Activated gamma-delta T cell treated with anti-CD3 and anti-CD28 coated beads, Interleukin-2, amount 50 U/mL, for 16 hours (primary cell): ENCODE measurements around the gene GPR89A.
"Not testable (repeated sequence)": the region's sequence is repeated elsewhere in the genome, so short reads cannot be mapped to it uniquely, and the experiment has no call there.

Source experiments
- DNase-seq: peaks from one replicate; pipeline ENCODE4 v3.0.0-alpha.2; 2020; ENCODE audit warnings: low read depth

Gene GPR89A

DNA sequence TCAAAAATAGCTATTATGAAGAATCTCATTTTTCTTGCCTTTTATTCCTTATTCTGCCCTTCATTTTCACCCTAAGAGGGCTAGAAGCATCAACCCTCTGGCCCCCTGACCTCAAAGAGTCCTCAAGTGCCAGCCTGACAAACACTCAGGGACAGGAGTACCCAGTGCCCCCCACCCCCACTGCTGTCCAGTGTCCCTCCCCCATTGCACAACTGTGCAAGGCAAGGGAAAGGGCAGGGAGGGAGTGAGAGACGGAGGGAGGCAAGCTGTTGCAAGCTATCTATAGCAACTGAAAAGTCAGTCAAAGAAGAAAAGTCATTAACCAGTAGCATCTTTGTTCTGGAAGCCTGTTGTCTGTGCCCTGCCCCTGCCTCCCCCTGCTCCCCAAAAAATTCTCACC, 78.3 kb downstream of the GPR89A start:
- DNase-seq: not testable (repeated sequence)

DNA sequence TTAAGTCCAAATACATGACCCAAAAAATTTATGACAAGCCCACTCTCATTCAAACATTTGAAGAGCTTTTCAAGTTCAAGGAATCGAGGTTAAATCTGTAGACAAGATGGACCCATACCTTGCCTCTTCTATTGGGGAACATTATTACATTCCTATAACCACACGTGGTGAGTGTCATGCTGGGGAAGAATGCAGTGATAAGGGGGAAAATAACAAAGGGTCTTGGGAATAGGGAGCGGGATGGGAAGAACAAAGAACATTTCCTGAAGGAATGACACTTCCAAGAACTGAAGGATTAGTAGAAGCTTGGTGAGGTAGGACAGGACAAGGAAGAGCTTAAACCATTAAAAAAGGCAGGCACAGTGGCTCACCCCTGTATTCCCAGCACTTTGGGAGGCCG, 80.5 kb downstream of the GPR89A start:
- no peak for DNase-seq

DNA sequence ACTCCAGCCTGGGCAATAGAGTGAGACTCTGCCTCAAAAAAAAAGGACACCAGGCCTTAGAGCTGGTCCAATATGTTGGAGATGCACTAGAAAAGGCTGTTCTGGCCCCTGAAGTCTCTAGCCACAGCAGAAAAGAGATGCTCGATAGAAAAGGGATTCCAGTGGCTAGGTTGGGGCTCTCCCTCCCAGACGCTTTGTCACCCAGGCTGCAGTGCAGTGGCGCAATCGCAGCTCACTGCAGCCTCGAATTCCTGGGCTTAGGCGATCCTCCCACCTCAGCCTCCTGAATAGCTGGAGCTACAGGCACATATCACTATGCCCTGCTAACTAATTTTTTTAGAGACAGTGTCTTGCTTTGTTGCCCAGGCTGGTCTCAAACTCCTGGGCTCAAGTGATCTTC, 81.1 kb downstream of the GPR89A start:
- DNase-seq: no peak

DNA sequence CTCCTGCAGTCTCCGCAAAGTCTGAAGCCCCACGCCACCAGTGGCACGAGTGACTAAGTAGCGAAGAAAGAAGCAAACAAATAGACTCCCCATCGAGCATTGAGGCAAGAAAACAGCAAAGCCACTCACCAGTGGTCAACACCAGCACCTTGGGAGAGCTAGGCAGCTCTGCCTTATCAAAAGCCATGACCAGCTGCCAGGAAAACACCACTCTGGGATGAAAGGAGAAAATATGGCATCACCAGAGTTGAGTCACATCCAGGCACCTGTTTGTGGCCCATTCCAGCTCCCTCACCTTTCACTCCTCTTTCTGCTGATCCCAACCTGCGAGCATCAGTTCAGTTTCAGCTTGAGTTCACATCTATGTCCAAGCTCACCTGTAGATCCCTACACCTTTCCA, 82.1 kb downstream of the GPR89A start:
- DNase-seq: no peak

DNA sequence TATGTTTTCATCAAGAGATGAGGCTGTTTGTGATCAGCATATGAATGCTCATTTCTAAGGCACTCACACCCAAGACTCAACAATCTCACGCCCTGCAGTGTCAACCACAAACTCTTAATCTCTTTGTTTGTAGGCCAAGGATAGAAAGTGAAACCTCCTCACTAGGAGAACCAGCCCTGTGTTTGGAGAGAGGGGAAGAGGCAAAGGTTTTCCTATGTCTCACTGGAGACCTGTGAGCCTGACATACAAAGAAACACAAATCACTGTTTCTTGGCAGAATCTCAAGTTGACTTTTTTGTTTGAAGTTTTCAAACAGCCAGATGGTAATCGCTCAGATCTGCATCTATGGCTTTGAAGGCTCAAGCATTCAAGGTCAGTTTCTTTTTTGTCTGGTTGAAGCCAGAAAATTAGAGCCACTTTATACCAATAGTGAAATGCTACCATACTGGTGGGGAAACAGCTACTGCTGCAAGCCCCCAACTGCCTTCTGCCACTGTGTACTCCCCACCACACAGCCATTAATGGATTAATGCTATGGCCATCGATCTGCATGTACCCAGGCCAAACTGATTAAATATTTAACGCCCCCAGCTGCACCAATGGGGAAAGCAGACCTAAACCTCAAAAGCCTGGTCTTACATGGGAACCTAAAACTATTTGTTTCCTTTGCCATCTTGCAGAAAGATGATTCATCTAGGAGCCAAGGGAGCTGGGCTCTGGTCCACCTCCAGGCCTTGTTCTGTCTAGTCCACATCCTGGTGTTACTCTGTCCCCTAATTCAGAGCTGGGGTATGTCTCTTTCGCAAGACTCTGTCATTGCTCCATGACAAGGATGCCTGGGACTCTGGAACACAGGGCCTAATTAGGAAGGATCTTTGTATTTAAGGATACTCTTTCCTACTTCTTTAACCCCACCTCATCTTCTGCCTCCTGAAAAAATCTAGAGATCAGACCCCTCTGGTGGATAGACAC, 83.1 kb downstream of the GPR89A start:
- DNase-seq: no peak

DNA sequence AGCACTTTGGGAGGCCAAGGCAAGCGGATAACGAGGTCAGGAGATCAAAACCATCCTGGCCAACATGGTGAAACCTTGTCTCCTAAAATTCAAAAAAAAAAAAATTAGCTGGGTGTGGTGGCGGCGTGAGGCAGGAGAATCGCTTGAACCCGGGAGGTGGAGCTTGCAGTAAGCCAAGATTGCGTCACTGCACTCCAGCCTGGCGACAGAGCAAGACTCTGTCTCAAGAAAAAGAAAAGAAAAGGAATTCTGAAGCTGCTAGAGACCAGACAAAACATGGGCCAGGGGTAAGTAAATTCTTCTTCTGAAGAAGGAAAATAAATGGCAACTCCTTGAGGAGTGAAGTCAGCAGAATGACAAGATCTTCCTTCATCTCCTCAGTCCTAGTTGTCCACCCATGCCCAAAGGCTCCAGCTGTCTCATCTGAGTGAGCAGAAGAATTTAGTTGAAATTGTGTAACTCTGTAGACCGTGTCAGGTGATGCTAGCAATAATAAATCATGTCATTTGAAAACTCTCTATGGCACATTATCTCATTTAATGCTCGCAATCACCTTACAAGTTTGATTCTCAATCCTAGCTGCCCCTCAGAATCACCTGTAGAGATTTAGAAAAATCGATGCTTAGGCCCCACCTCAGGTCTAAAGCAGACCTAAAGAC, 85.1 kb downstream of the GPR89A start:
- DNase-seq: no peak

DNA sequence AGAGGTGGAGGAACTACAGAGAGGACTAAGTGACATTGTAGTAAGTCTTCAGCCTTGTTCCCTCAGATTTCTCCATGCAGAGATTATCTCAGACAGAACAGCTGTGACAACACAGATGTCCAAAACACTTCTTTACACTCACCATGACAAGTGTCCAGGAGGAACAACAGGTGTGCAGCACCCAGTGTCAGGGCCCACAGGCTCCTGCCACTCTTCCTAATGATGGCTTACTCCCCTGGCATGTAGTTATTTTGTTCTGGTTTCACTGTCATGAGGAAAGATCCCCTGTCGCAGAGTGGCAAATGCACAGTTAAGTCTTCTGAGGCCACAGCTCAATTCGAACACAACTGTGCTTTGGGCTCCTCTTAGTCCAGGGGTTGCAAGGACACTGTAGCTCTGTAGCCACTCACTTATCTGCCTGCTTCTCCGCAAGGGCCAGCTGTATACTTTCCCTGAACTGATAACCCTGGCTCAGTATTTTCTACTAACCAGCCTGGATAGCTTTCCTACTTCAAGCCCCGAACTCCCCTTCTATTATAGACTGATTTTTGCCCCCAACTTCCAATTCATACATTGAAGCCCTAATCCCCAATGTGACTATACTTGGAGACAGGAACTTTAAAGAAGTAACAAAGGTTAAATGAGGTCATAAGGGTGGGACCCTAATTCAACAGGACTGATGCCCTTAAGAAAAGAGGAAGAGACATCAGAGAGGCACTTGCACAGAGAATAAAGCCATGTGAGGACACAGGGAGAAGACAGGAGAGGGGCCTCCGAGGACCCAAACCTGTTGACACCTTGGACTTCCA, 88.2 kb downstream of the GPR89A start:
- DNase-seq: no peak

DNA sequence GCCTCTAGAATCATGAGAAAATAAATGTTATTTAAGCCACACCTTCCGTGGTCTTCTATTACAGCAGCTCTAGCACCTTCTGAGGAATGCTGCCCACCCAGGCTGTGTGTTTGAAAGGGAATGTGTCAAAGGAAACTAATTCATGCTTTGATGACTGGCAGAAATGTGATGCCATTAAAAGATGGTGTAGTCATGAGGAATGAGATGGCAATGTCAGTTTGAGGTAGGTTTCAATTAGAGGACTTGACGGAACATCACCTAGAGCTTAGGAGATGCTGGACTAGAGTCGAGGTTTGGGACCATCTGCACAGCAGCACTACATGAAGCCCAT, 88.8 kb downstream of the GPR89A start:
- DNase-seq: no peak

DNA sequence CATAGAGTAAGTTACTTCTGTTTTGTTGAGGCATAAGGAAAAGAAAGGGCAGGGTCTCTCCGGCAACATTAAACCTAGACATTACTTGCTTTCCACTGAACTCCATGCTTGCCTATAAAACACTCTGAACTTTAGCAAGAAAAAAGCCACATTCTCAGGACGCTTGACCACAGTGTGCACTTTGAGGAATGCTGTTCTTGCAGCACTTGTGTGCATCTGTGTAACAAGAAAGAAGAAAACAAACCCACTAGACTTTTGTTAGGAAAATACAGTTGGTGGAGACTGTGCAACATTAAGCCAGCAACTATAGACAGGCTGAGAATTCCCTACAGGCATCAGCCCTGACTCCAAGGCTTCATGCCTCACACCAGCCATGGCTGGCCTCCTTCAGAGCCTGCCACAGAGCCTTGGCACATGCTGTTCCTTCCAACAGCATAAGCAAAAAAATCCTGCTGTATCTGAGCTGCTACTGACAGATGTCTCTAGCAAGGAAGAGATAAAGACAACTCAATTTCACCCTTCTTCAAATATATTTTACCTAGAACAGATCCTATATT, 93.6 kb downstream of the GPR89A start:
- no peak for DNase-seq

DNA sequence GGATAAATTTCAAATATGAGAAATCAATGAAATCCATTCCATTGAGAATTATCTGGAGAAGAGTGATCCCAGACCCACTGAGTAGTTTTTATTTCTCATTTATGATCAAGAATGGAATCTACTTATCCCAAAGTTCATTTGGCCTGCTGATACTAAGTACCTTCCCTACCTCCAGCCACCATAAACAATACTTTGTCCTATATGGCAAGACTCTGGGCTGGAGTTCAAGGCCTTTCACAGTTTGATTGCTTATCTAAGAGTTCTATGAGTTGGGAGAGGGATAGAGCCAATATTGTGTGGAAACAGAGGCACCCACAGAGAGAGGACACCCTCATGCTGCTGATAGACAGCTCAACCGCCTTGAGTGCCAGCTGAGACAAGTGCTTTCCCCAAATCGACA, 94.3 kb downstream of the GPR89A start:
- DNase-seq: no peak

DNA sequence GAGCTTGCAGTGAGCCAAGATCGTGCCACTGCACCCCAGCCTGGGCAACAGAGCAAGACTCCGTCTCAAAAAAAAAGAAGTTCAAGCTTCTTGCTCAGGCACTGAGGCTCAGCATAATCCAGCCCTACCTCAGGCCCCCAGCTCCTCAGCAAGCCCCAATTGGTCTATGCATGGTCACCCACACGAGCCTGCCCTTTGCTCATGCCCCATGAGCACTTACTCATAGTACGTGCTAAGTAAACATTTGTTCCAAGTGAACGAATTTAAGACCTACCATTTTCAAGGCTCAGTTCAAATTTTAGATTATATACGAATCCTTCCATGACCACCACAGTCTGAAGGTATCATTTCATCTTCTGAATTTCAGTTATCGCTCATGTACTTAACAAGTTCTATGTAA, 95.0 kb downstream of the GPR89A start:
- no peak for DNase-seq

DNA sequence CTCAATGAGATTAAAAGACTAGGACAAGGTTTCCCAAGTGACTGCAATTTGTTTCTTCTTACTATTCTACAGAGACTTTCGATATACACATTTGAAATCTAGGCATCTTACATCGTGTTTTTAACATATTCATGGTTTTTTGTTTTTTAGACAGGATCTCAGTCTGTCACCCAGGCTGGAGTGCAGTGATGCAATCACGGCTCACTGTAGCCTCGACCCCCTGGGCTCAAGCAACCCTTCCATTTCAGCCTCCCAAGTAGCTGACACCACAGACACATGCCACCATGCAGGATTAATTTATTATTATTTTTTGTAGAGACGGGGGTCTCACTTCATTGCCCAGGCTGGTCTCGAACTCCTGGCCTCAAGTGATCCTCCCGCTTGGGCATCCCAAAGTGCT, 97.8 kb downstream of the GPR89A start:
- DNase-seq: no peak

DNA sequence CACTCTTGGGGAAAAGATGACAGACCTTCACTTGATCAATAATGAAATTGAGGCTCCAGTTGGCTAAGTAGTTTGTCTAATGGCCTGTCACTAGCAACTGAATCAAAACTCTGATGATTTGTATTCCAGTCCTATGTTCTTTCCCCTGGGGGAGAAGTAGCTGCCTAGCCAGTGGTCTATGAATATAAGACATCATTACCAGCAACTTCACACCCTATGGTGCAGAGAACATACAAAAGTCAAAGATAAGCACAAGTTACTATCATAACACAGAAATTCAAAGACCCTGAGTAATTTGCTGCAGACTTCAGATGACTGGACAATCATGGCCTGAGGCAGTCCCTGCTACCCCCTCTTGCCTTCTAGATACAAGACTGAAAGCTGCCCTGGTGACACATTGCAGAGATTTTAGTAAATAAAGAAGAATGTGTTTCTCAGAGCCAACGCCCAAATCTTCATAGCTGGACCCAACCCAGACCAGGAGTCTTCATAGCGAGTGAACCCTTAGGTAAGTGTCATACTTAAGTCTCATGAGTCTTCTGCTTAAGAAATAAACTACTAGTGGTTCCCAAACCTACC, 98.4 kb downstream of the GPR89A start:
- DNase-seq: no peak

DNA sequence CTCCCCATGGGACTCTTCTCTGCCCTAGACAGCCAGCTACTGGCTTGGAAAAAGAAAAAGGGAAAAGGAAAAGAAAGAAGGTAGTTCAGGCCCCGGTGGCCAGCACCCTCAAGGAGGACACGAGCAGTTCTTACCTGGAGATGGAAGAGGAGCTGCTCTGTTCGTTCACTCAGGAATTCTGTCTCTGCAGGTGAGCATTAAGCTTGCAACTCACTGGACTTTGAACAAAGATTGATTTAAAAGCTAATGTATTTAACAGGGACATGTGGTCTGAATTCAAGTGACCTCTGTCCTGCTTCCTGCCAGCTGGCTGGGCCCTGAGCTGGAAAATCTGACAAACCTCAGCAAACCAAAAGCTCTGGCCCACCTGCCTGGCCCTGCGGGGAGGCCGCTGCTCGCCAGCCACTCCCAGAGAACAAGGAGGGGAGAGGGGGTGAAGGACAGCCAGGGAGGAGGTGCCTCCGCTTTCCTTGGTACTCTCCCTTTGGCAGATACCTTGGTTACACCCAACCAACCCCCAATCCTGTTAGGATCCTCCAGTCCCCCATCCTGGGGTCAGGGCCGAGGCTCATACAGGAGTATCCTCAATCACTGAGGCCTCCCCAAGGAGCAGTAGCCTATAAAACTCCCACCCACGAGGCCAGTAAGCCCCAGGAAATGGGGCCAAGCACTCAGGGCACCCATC, 99.5 kb downstream of the GPR89A start, which contains the start of gene PDZK1:
PDZK1 (minus strand) TSS at position 186 of the 685 bp plus-strand sequence. CDS start 19,347 bp downstream, outside the sequence.
- no peak for DNase-seq

DNA sequence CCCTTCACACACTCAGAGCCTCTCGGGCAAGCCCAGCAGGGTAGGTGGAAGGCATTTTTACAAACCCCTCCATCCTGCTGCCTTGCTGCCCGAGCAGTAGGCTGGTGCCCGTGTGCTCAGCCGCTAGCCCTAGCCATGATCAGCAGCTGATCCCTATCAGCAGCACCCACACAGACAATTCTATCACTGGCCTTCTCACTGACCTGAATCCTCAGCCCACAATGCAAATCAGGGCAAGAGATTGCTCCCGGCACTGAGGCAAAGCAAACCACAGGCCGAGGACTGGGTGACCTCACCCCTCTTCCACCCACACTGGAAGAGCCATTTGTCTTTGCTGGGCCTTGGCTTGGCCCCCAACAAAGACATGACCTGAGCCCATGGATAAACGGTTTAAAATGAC, 100.3 kb downstream of the GPR89A start:
- DNase-seq: no peak

DNA sequence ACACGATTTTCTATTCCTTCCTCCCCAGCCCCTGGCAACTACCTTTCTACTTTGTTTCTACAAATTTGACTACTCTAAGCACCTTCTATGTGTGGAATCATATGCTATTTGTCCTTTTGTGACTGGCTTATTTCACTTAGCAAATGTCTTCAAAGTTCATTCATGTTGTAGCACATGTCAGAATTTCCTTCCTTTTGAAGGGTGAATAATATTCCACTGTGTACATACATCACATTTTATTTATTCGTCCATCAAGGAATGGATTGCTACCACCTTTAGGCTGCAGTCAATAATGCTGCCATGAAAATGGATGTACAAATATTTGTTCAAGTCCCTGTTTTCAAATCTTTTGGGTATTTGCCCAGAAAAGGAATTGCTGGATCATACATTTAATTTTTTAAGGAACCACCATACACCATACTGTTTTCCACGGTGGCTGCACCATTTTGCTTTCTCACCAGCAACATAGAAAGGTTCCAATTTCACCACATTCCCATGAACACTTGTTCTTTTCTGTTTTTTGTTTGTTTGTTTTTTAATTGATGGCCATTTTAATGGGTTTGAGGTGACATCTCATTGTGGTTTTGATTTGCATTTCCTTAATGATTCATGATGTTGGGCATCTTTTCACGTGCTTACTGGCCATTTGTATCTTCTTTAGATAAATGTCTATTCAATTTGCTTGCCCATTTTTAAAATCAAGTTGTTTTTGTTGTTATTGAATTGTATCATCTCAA, 102.7 kb downstream of the GPR89A start:
- DNase-seq: no peak

DNA sequence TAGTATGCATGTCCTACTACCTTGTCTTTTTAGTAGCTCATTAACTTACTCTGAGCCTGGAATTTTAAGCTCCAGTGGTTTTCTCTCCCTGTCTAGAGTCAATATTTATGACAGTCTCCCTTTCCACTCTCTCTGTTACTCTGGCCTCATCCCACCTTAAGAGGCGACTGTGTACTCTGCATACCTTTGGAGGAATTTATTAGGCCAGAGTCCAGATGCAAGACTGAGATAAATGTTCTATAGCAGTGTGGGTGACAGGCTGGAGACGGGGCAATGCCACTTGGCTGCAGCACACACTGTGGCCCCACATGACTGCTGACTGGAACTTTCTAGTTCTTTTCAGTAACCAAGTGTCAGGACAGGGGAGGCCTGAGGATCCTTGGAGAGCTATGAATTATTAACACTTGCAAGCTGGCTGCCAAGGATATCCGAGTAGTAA, 103.4 kb downstream of the GPR89A start:
- DNase-seq: no peak

DNA sequence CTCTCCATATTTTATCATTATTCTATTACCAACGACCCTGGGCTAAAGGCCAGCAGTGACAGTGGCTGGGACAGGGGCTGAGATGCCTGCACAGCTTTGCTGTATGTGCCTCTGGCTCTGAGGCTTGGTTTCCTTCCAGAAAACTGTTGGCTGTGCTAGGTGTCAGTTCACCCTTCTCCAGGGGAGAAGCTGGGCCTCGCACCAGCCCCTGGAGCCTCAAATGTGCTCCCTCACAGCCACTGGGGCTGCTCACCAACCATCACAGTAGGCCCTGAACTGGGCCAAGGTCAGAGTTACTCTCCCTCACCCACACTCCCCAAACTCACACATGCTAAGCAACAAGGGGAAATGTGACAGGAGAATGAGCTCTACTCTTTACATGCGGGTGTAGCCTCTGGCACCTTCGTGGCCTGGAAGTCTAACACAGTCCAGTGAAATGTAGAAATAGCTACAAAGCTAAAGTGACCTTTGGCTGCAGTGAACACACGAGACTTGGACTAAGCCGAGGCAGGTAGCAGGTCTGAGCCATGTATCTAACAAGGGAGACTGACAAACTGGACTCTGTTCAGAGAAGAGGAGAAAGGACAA, 106.8 kb downstream of the GPR89A start:
- DNase-seq: no peak

DNA sequence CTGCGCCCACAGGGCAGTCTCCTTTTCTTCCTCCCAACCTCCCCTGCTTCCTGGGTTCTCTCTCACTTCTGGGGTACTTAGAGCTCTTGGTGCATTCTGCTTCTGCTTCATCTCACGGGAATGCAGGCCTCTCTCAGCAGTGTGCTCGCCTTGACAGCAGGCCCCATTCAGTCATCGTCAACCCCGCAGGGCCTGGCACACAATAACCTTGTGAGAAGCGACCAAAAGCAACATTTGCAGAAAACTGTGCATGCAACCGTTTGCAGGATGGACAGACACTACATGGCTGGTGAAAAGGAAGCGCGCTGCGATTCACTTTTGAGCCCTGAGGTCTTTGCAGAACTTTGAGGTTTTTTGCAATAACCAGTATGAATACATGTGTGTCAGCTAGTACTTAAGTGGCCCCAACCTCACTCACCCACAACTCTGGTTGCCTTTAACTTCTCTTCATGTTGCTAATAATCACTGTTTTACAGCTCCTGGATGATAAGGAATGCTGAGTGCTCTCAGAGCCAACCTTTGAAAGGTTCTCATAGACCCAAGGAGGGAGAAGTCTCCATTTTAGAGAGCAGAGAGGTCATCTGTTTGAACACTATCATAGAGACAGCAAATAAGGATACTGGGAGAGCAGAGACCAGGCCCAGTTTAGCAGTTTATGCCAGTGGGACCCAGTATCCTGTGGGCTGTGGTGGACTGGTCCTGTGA, 109.0 kb downstream of the GPR89A start:
- DNase-seq: no peak

DNA sequence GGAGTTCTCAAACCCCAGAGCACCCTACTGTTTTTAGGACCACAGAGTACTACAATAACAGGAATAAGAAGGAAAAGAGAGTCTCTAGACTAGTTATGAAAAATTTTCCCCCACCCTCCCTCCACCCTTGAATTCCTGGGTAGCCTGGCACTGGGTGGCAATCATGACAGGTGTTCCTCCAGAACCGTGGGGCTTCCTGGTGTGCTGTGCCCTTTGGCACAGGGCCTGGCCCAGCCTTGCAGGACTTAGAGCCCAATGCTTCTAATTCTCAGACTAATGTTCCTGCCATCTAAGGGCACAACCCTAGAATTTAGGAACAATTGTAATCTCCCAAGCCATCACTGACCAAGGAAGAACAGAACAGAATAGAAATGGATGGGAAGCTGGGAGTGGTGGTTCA, 110.0 kb downstream of the GPR89A start:
- no peak for DNase-seq
